ENCODE data around the gene KLHL29. TPM values are rescaled to one million over a fixed set of nuclear protein-coding genes. Genes with fewer than 3 reads are reported as not detected.

Gene KLHL29
- total and polyA plus RNA-seq, 2 donors (not counting 1 experiment from before 2014, with no cell fraction given), result 1.3 to 3.4 TPM

DNA sequence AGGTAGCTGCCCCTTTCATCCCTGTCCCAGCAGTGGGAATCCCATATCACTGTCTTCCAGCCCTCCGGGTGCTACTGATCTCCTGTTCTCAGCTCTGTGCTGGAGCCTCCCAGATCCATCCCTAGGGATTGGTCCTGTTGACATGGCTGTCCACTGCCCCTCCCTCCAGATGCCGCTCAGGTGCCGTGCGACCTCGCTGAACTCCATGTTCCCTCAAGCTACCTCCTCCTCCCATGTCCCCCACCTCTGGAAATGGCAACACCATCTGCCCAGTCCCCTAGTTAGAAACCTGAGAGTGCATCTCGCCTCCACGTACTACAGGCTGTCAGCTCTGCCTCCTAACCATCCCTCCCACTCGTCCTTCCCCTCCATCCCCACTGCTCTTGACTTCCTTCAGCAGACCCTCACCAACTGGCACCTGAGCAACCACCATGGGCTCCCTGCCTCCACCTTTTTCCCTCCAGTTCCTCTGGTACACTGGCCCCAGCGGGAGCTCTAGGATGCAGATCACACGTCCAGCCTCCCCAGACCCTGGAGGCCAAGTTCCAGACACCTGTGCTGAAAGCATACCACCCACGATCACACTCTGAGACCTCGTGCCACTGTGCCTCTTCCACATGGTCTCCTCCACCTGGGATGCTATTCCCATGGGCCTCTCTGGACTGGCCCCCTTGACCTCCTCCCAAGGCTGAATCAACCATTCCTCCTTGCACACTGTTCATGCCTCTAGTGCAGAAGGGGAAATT is 106.8 kb downstream of the KLHL29 start:
- TF ChIP-seq EZH2 (IDR thresholded peaks at IDR 0.05; ENCODE audit: borderline replicate concordance, insufficient read depth, low read depth, low read length, poor library complexity, severe bottlenecking) (no peak), CTCF (IDR thresholded peaks at IDR 0.05) (no peak)
- no peaks in the 10 kb centered on the region for H3K27me3 ChIP-seq (replicated peaks in 1 of 4; ENCODE audit: control extremely low read depth in 1 of 4, control insufficient read depth in 3 of 4, insufficient read depth in 4 of 4, low read length in 3 of 4)
- Mint-ChIP-seq H3K27ac (no peak overlapping the region), H3K4me3 (no peak overlapping the region), H3K27me3 (peaks cover 3% of the 10 kb centered on the region), H3K4me1 (peaks cover 2% of the 10 kb centered on the region), H3K9me3 (ENCODE audit: insufficient read depth) (no peaks in the 10 kb centered on the region)
- 89% methylated on average over 12 of the region's 12 CpGs for WGBS (ENCODE audit: insufficient coverage)
- H3K4me3 ChIP-seq (ENCODE audit: control extremely low read depth in 1 of 5, extremely low read depth in 1 of 5, insufficient read depth in 1 of 5, low read depth in 2 of 5, low read length in 4 of 5), result no peak overlapping the region
- H3K4me1 ChIP-seq (ENCODE audit: control insufficient read depth in 2 of 2, insufficient read depth in 2 of 2, low read length in 2 of 2), result no peaks in the 10 kb centered on the region
- no peaks in the 10 kb centered on the region for H3K9me3 ChIP-seq (ENCODE audit: control extremely low read depth in 1 of 3, control insufficient read depth in 2 of 3, insufficient read depth in 1 of 3, low read length in 2 of 3)
- H3K9ac ChIP-seq (ENCODE audit: low read length), result no peak overlapping the region
- H3K27ac ChIP-seq (ENCODE audit: low read length in 2 of 2), result no peak overlapping the region
- H2AFZ ChIP-seq (ENCODE audit: insufficient read depth, low read depth, low read length, poor library complexity, severe bottlenecking), result no peak overlapping the region
- no peak for ATAC-seq (ENCODE audit: low read depth)
- CTCF ChIA-PET, result no interaction called here
- no peaks in the 10 kb centered on the region for H3K79me2 ChIP-seq (ENCODE audit: control insufficient read depth, insufficient read depth, low read length)
- intact Hi-C loops (cut with micrococcal nuclease), result no loop called here
- POLR2A ChIA-PET, result no interaction called here
- no peak for DNase-seq
- H3K36me3 ChIP-seq (replicated peaks in 1 of 2; ENCODE audit: control extremely low read depth in 1 of 2, control insufficient read depth in 1 of 2, extremely low read depth in 1 of 2, insufficient read depth in 2 of 2, low read length in 1 of 2), result no peaks in the 10 kb centered on the region
- H4K20me1 ChIP-seq (ENCODE audit: control insufficient read depth, insufficient read depth, low read length, poor library complexity, severe bottlenecking), result no peaks in the 10 kb centered on the region
- H3K4me2 ChIP-seq (replicated peaks; ENCODE audit: low read depth, low read length, poor library complexity, severe bottlenecking), result no peak overlapping the region

GRCh38 chr2:23492337-23492675 is 107.3 kb downstream of the KLHL29 start:
- H3K27me3 ChIP-seq (replicated peaks in 1 of 4; ENCODE audit: control extremely low read depth in 1 of 4, control insufficient read depth in 3 of 4, insufficient read depth in 4 of 4, low read length in 3 of 4), result no peaks in the 10 kb centered on the region
- H3K27me3 Mint-ChIP-seq, result peaks cover 3% of the 10 kb centered on the region
- intact Hi-C loops (cut with micrococcal nuclease), result no loop called here
- H3K4me1 ChIP-seq (ENCODE audit: control insufficient read depth in 2 of 2, insufficient read depth in 2 of 2, low read length in 2 of 2), result no peaks in the 10 kb centered on the region
- no peak overlapping the region for H3K9ac ChIP-seq (ENCODE audit: low read length)
- no peaks in the 10 kb centered on the region for H4K20me1 ChIP-seq (ENCODE audit: control insufficient read depth, insufficient read depth, low read length, poor library complexity, severe bottlenecking)
- H3K9me3 ChIP-seq (ENCODE audit: control extremely low read depth in 1 of 3, control insufficient read depth in 2 of 3, insufficient read depth in 1 of 3, low read length in 2 of 3), result no peaks in the 10 kb centered on the region
- no peaks in the 10 kb centered on the region for H3K9me3 Mint-ChIP-seq (ENCODE audit: insufficient read depth)
- H3K79me2 ChIP-seq (ENCODE audit: control insufficient read depth, insufficient read depth, low read length), result no peaks in the 10 kb centered on the region
- POLR2A ChIA-PET, result no interaction called here
- CTCF ChIA-PET, result no interaction called here
- H3K4me3 Mint-ChIP-seq, result no peak overlapping the region
- TF ChIP-seq CTCF (IDR thresholded peaks at IDR 0.05), result no peak
- TF ChIP-seq EZH2 (IDR thresholded peaks at IDR 0.05; ENCODE audit: borderline replicate concordance, insufficient read depth, low read depth, low read length, poor library complexity, severe bottlenecking), result no peak
- H3K27ac ChIP-seq (ENCODE audit: low read length in 2 of 2), result no peak overlapping the region
- DNase-seq, result no peak
- H2AFZ ChIP-seq (ENCODE audit: insufficient read depth, low read depth, low read length, poor library complexity, severe bottlenecking), result no peak overlapping the region
- 94% methylated on average over 3 of the region's 5 CpGs for WGBS (ENCODE audit: insufficient coverage)
- H3K4me1 Mint-ChIP-seq, result peaks cover 8% of the 10 kb centered on the region
- no peak overlapping the region for H3K4me3 ChIP-seq (ENCODE audit: control extremely low read depth in 1 of 5, extremely low read depth in 1 of 5, insufficient read depth in 1 of 5, low read depth in 2 of 5, low read length in 4 of 5)
- no peak for ATAC-seq (ENCODE audit: low read depth)
- no peak overlapping the region for H3K27ac Mint-ChIP-seq
- no peak overlapping the region for H3K4me2 ChIP-seq (replicated peaks; ENCODE audit: low read depth, low read length, poor library complexity, severe bottlenecking)
- H3K36me3 ChIP-seq (replicated peaks in 1 of 2; ENCODE audit: control extremely low read depth in 1 of 2, control insufficient read depth in 1 of 2, extremely low read depth in 1 of 2, insufficient read depth in 2 of 2, low read length in 1 of 2), result no peaks in the 10 kb centered on the region

All from B cell (primary cell).